Liver (tissue), 3 donors: ENCODE data around the gene VSIG2.

Experiments
- GABPA ChIP-seq, 2 donors: IDR thresholded peaks in 1 of 2; conservative IDR thresholded peaks in 1 of 2; 2 replicates each; pipeline ENCODE4 v1.6.1; 2016; ENCODE audit warnings: antibody characterized with exemption in 2 of 2, mild to moderate bottlenecking in 1 of 2, moderate library complexity in 1 of 2
- TF ChIP-seq, protein P1 (sequence below): IDR thresholded peaks from 2 replicates; pipeline ENCODE4 v1.6.1; 2016; ENCODE audit warnings: antibody characterized with exemption
- TF ChIP-seq, protein P2 (sequence below): fragments of 150-350 bp; IDR thresholded peaks from 2 replicates; pipeline ENCODE4 v1.5.1; 2017; ENCODE audit warnings: improper control_type of control experiment, low read depth, low read length; ENCODE audit not compliant: missing input control
- TF ChIP-seq, protein P3 (sequence below): IDR thresholded peaks from 2 replicates; pipeline ENCODE4 v1.6.1; 2016; ENCODE audit warnings: antibody characterized with exemption
- donor health status: healthy.
- donor health status: healthy.

DNA sequence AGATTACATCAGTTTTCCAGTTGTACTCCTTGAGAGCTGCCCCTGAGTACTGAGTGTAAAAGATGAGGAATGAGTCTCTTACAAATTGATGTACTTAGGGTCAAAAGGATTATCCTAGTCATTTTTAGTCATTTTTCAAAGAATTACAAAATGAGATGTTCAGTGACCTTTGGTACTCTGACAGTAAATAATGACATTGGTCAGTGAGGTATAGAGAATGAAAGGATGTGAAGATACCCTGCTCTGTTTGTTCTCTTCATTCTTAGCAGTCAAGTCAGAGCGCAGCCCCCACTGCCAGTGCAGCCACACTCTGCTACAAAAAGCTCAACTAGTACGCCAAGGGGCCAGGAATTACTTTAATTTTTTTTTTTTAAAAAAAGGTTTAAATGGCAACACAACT, 14.1 kb upstream of the VSIG2 start:
- TF ChIP-seq GABPA (IDR thresholded peaks at IDR 0.05 in 1 of 2, conservative IDR thresholded peaks at IDR 0.05 in 1 of 2), result no peak
- TF ChIP-seq, protein P1, sequence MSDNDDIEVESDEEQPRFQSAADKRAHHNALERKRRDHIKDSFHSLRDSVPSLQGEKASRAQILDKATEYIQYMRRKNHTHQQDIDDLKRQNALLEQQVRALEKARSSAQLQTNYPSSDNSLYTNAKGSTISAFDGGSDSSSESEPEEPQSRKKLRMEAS, result no peak
- TF ChIP-seq, protein P2, sequence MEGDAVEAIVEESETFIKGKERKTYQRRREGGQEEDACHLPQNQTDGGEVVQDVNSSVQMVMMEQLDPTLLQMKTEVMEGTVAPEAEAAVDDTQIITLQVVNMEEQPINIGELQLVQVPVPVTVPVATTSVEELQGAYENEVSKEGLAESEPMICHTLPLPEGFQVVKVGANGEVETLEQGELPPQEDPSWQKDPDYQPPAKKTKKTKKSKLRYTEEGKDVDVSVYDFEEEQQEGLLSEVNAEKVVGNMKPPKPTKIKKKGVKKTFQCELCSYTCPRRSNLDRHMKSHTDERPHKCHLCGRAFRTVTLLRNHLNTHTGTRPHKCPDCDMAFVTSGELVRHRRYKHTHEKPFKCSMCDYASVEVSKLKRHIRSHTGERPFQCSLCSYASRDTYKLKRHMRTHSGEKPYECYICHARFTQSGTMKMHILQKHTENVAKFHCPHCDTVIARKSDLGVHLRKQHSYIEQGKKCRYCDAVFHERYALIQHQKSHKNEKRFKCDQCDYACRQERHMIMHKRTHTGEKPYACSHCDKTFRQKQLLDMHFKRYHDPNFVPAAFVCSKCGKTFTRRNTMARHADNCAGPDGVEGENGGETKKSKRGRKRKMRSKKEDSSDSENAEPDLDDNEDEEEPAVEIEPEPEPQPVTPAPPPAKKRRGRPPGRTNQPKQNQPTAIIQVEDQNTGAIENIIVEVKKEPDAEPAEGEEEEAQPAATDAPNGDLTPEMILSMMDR, result no peak
- TF ChIP-seq, protein P3, sequence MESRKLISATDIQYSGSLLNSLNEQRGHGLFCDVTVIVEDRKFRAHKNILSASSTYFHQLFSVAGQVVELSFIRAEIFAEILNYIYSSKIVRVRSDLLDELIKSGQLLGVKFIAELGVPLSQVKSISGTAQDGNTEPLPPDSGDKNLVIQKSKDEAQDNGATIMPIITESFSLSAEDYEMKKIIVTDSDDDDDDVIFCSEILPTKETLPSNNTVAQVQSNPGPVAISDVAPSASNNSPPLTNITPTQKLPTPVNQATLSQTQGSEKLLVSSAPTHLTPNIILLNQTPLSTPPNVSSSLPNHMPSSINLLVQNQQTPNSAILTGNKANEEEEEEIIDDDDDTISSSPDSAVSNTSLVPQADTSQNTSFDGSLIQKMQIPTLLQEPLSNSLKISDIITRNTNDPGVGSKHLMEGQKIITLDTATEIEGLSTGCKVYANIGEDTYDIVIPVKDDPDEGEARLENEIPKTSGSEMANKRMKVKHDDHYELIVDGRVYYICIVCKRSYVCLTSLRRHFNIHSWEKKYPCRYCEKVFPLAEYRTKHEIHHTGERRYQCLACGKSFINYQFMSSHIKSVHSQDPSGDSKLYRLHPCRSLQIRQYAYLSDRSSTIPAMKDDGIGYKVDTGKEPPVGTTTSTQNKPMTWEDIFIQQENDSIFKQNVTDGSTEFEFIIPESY, result no peak
